ENCODE data around the gene PCDHA6.

PCDHA6 gene

GRCh38 chr5:140877262-140877581 is 49.5 kb downstream of the PCDHA6 start:
- DNase-seq (ENCODE audit: low spot score) = no peak
- TF ChIP-seq, protein P1, sequence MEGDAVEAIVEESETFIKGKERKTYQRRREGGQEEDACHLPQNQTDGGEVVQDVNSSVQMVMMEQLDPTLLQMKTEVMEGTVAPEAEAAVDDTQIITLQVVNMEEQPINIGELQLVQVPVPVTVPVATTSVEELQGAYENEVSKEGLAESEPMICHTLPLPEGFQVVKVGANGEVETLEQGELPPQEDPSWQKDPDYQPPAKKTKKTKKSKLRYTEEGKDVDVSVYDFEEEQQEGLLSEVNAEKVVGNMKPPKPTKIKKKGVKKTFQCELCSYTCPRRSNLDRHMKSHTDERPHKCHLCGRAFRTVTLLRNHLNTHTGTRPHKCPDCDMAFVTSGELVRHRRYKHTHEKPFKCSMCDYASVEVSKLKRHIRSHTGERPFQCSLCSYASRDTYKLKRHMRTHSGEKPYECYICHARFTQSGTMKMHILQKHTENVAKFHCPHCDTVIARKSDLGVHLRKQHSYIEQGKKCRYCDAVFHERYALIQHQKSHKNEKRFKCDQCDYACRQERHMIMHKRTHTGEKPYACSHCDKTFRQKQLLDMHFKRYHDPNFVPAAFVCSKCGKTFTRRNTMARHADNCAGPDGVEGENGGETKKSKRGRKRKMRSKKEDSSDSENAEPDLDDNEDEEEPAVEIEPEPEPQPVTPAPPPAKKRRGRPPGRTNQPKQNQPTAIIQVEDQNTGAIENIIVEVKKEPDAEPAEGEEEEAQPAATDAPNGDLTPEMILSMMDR (IDR thresholded peaks at IDR 0.05; ENCODE audit: borderline replicate concordance, control extremely low read depth, extremely low read depth, insufficient read depth, missing control alignments) = no peak
- in situ Hi-C loops (cut with MboI; ENCODE audit: low sequenced_read_pairs, unreplicated experiment) = no loop called here

All from GM13976 (cell line).